NCI-H1105 treated with DMSO at 0.1 percent for 48 hours (cell line): ENCODE measurements around the gene TSPAN9.

Source experiments
- DNase-seq: peaks from one replicate; lab custom pipeline; 2025; lab: John Stamatoyannopoulos, UW

The TSPAN9 gene

DNA sequence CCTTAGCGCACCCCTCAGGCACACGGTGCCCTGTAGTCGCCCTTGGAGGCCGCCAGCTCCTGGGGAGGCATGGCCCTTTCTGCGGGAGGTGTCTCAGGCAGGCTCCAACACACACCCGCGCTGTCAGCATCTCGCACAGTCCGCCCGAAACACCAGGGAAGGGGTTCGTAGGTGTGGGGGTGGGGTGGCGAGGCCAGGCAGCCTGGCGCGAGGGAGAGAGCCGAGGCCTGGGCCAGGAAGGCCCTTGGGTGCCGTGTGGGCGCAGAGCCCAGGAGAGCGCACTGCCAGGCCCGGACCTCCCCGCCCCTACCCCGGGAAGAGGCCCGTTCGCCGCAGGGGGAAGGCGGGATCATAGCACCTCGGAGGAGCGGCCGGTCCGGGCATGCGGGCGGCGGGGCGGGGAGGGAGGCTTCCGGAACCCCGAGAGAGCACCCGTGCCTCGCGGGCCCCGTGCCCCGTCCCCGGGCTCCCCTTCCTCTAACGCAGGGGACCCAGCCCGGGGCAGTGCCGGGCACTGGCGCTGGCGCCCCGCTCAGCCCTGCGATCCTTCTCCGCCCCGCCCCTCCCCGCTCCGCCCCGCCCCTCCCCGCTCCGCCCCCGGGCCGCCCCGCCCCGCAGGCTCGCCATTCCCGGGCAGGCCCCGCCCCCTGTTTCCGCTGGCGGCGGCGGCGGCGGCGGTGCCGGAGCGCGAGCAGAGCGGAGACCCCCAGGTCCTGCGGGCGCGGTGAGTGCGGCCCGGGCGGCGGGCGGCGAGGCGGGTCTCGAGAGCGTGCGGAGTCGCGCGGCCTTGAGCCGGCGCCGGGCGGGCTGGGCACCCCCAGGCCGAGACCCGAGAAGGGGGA lies at the start of gene TSPAN9:
Gene TSPAN9 (plus strand): TSS at position 650 of the 842 bp plus-strand sequence. CDS start 123,815 bp downstream, outside the sequence.
- DNase-seq, result peak; percentile 68

DNA sequence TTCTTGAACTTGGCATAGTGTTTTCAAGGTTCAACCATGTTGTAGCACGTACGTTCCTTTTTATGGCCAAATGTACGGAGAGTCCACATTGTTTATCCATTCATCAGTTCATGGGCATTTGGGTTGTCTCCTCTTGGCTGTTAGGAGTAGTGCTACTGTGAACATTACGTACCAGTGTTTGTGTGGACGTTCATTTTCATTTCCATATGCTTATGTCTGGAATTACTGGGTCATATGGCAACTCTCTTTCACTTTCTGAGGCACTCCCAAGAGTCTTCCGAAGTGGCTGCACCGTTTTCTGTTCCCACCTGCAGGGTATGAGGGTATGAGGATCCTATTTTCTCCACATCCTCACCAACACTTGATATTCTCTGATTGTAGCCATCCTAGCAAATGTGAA lies 49.1 kb upstream of the TSPAN9 start:
- DNase-seq, result no peak

GRCh38 chr12:3030821-3031429 lies 46.3 kb upstream of the TSPAN9 start:
- DNase-seq, result no peak

DNA sequence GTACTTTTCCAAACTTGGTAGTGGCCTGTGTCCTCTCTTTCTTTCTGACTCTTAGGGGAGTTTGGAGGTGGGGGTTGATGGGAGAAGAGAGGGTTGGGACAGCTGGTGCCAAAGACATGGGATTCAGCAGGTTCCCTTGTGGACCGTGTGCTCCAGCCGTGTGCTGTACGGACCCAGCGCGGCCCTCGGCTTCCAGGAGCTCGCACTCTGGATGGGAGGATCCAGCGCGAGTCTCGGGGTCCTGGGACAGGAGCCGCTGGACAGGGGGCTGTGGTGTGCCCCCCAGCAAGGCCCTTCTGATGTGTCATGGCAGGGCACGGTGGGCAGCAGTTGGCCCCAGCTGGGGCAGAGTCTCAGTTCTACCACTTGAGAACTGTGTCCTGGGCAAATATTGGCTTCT lies 45.0 kb upstream of the TSPAN9 start:
- DNase-seq, result no peak

DNA sequence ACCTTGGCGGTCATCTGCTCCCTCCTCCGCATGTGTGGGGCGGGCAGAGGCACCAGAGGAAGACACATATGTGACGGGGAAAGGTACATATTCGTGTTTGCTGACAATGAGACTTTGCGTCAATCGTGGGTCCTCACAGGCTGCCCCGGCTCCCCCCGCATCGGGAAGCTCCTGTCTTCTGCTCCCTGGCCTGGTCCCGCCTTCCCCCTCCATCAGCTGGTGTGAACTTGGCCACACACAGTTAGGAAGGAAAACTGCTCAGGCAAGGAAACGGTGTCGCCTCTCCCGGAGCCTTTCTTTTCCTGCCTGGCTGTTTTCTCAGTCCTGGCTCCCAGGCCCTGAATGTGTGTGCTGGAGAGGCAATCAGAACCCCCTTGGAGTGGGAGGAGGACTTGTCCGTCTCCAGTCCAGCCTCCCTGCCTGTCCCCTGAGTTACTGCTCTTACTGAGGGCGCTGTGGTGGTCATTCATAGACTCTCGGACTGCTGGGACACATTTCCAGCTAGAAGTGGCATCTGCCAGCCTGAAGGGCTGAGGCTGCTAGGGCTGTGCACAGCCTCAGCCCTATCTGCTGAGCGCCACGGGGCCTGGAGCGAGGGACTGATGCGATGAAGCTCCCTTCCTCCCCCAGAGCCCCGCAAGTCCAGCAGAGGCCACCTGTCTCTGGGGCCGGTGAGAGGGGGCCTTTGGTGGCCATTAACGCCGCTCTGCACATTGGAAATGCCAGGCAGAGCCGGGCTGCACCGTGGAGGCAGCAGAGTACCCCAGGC lies 44.2 kb upstream of the TSPAN9 start:
- DNase-seq, result no peak

DNA sequence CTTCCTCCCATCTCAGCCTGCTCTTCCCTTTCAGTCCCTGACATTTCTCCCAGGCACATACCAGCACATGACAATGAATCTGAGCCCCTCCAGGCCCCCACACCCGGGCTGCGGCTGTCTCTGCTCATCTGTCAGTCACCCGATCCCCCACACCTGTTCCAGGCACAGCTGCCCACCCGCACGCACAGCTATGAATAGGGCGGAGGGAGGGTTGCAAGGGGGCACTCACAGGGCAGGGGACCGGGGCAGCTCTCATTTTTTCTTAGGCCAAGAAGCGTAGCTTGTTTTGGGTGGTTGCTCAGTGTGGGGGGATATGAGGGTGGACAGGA lies 43.7 kb upstream of the TSPAN9 start:
- no peak for DNase-seq

DNA sequence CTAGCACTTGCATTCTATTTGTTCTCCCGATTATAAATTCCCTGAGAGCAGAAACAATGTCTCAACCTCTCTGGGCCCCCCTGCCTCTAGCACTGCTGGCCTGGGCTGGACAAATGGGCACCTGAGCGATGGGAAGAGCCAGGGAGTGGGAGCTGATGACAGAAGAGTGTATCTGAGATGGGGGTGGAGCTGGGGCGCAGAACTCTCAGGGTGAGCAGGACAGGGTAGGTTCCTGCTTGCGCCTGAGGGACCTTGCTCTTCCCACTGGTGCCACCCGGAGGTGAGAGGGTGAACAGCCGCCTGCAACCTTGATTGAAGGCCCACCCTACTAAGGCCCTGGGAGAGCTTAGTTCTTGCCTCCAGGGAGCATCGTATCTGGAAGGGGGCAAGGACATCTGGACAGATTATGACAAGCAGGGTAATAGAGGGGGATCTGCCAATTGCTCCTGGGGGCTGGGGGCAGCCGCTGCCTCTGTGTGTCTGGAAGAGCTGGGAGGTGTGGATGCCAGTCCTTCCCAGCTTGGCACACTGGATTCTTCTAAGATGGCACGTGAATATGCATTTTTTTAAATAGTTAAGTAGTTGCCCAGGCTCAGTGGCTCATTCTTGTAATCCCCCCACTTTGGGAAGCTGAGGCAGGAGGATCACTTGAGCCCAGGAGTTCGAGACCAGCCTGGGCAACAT lies 43.0 kb upstream of the TSPAN9 start:
- DNase-seq, result peak; percentile 36

- DNase-seq, result no peak
Measured at GRCh38 chr12:3035171-3035570, 42.0 kb upstream of the TSPAN9 start.

DNA sequence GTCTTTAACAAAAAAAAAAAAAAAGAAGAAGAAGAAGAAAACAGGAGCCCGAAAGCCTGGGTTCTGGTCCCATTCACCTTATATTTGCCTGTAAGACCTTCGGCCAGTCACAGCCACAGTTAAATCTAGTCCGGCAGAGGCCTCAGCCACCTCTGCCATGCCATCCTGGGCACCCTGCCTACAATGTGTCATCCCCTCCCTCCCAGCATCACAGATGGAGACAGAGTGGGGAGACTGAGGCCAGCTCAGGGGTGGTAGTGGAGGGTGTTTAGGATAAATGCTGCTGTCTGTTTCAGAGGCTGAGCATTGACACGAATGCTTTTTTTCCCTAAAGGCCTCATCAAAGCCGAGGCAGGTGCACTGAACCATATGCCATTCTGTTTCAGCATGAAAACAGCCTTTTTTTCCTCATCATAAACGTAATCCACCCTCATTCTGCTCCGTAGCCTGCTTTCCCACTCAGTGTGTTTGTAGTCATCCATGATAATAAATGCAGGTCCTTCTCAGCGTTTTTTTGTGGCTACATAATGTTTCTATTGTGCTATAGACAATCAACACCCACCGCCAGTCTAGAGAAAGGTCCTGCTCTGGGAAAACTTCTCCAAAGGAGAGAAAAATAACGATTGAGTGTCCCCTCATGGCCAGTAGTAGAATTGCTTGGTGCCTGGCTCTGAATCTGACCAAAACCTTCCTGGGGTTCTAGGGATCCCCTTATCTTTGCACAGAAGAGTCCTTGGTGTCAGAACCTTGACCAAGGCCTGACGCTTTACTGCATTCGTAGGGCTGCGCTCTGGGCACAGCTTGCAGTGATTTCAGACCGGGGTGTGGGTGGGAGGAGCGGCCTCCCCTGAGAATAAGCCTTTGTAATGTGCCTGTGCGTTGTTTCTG lies 41.1 kb upstream of the TSPAN9 start:
- peak; percentile 3 for DNase-seq

DNA sequence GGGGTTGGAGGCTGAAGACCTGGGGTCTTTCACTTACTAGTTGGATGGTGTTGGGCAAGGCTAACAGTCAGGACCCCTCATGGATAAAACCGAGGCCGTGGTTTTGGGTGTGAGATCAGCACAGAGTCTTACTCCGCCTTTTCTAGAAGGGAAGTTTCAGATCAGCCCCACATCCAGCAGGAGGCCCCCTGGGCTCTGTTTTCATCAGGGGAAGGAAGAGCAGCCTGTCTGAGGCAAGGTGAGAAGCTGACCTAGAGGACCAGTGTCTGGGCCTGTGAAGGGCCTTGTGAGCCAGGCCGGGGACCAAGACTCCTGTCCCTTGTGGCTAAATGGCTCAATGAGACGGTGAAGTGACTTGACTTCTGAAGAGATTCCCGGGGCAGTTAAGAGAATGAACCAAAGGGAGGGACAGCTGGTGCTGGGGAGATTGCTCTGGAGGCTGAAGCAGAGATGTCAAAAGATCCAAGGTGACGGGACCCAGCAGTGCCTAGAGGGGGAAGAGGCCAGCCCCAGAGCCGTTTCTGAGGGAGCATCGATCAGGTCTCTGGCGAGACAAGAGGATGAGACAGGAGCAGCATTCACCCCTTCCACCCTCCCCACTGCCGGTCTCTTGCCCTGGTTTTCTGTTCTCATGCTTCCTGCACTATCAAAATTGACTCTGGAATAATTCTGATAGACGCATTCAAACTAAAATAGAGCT lies 40.1 kb upstream of the TSPAN9 start:
- DNase-seq, result no peak

GRCh38 chr12:3038166-3038565 lies 39.0 kb upstream of the TSPAN9 start:
- no peak for DNase-seq

DNA sequence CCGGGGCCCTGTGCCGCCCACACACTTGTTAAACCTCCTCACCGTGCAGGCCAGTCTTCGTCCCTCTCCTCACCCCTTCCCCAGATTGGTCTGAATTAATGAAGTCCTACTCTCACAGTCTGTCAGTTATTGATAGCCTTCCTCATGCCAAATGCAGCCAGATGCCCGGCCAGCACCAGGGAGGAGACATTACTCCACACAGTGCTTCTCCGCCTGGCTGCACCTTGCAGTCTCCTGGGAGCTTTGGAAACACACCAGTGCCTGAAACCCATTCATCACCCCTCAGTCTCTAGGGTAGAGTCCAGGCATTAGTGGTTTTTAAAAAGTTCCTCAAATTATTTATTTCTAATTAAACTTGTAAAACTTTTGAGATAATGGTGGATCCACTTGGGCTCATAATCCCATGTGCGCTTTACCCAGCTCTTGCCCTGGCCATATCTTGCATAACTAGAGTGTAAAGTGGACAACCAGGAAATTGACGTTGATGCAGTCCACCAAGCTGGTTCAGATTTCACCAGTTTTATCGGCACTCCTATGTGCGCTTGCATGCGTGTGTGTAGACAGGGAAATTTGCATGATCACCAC lies 38.2 kb upstream of the TSPAN9 start:
- no peak for DNase-seq

GRCh38 chr12:3040026-3040656 lies 37.0 kb upstream of the TSPAN9 start:
- no peak for DNase-seq

DNA sequence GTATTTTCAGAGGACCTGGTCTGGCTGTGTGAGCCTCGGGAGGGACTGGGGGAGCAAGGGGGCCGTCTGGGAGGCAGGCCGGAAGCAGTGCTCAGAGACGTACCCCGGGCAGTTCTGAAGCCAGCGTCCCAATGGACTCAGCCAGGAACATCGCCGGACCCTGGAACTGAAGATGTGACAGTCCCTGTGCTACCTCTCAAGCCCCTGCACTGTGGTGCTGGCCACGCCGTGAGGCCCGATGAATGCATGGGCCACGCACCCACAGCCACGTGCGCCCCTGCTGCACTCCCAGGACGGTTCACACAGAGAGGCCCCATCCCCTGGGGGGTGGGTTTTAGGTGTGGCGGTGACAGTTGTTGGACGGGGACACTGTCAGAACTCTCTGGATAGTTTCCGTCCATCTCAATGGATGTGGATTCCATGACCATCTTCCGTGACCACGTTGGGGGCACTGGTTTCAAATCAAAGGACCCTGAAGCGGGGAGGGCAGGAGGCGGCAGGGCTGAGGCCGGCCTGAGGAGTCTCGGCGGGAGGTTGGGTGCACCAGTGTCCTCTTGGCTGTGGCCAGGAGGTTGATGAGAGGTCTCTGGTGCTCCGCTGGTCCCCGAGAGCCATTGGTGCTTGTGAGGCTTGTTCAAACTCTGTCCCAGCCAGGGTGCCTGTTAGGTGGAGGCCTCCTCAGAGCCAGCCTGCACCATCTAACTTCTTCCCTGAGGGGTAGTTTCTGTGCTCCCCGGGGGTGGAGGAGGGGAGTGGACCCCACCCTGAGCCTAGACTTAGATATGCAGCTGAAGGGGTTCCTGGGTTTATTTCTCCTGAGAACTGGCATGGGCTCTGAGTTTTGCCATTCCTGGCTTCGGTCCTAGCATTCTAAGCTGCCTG lies 36.3 kb upstream of the TSPAN9 start:
- no peak for DNase-seq

GRCh38 chr12:3041558-3042164 lies 35.5 kb upstream of the TSPAN9 start:
- DNase-seq, result peak; percentile 85

DNA sequence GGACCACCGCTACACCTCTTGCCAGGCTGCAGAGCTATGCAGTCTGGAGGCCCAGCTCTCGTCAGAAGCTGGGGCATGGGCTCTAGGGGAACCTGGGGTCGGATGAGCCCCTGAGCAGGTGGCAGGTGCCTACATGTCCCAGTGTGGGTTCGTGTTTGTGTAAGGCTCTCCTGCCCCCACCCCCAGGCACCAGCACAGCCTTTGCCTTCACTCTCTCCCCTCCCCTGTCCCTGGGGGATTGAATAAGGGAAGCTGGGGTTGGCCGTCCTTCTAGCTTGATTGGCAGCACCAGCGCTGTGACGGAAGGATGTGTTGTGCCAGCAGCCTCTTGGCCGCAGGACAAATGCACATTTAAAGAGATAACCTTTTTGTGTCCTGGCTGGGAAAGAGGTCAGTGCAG lies 34.8 kb upstream of the TSPAN9 start:
- DNase-seq, result peak; percentile 70

DNA sequence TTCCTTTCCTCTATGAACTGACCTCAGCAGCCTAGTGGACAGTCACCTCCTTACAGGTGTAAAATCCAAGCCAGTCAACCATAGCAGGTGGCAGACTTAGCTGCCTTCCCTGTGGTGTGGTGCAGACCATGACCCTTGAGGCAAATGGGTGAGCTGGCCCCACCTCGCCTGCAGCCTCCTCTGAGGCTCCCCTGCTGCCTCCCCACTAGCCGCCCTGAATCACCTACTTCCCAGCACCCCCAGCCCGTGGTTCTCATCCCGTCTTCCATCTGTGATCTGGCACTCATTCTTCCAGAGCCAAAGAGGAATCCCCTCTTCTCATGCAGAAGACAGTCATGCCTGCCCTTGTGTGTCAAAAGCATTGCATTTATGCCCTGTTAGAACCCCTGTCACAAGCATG lies 34.4 kb upstream of the TSPAN9 start:
- no peak for DNase-seq

GRCh38 chr12:3043406-3043805 lies 33.8 kb upstream of the TSPAN9 start:
- no peak for DNase-seq
